Measurements from ENCODE around the gene MPRIP. TPM values are rescaled to one million over a fixed set of nuclear protein-coding genes. Genes with fewer than 3 reads are reported as not detected.

The MPRIP gene
- total RNA-seq, 1 experiment from 2014 or later, result 132 TPM

GRCh38 chr17:17131839-17132238, 89.6 kb downstream of the MPRIP start:
- Histone ChIP-seq H4K8ac (replicated peaks; ENCODE audit: insufficient read length, low read depth, low read length) (no peak overlapping the region), H3K9ac (ENCODE audit: extremely low read depth, insufficient read length, low read length) (no peak overlapping the region), H3K18ac (ENCODE audit: insufficient read length, low read depth, low read length) (no peak overlapping the region), H2BK20ac (ENCODE audit: low read depth, low read length, poor library complexity, severe bottlenecking) (no peak overlapping the region), H3K23me2 (ENCODE audit: insufficient read length, low read depth, low read length, poor library complexity, severe bottlenecking) (no peaks in the 10 kb centered on the region), H3K14ac (ENCODE audit: insufficient read depth, low read length) (no peak overlapping the region; the same call in 1 of the 2 replicates), H2AK5ac (ENCODE audit: insufficient read length, low read length) (no peak overlapping the region), H4K91ac (ENCODE audit: insufficient read length, low read depth, low read length) (no peak overlapping the region), H3K27ac (ENCODE audit: insufficient read length, low read depth, low read length) (no peak overlapping the region), H3K9me3 (ENCODE audit: control insufficient read depth, low read depth, low read length) (no peaks in the 10 kb centered on the region), H3K4ac (ENCODE audit: low read depth, low read length) (no peak overlapping the region), H3K79me2 (ENCODE audit: insufficient read depth, low read length) (no peaks in the 10 kb centered on the region), H4K20me1 (ENCODE audit: control insufficient read depth, insufficient read depth, insufficient read length) (no peaks in the 10 kb centered on the region), H2BK15ac (ENCODE audit: low read depth, low read length) (no peak overlapping the region), H3K27me3 (ENCODE audit: insufficient read depth, low read length) (no peaks in the 10 kb centered on the region), H2BK12ac (ENCODE audit: insufficient read length, low read depth, low read length) (no peak overlapping the region), H3K56ac (ENCODE audit: insufficient read length, low read depth, low read length) (no peak overlapping the region), H3K4me2 (ENCODE audit: insufficient read depth, insufficient read length, low read length) (no peak overlapping the region), H3K23ac (ENCODE audit: insufficient read length, low read depth, low read length) (no peak overlapping the region), H3K79me1 (ENCODE audit: insufficient read depth, low read depth, low read length, poor library complexity, severe bottlenecking) (no peaks in the 10 kb centered on the region), H2AFZ (ENCODE audit: low read length) (no peak overlapping the region), H3K4me1 (ENCODE audit: insufficient read depth, low read length) (no peaks in the 10 kb centered on the region), H4K5ac (ENCODE audit: insufficient read length, low read depth, low read length) (no peak overlapping the region), H2BK5ac (ENCODE audit: insufficient read length, low read length) (no peak overlapping the region), H3T11ph (ENCODE audit: low read length) (no peak overlapping the region), H2BK120ac (ENCODE audit: low read depth, low read length, poor library complexity, severe bottlenecking) (no peak overlapping the region)
- H3K4me3 Mint-ChIP-seq, result no peak overlapping the region
- no peaks in the 10 kb centered on the region; a peak in 1 of 5 replicates for H3K9me3 Mint-ChIP-seq
- no peak for DNase-seq
- no peak overlapping the region for H3K27ac Mint-ChIP-seq
- H3K36me3 Mint-ChIP-seq (ENCODE audit: insufficient read depth in 1 of 3, low read depth in 3 of 3), result peaks cover 4 to 10% (median 4%) of the 10 kb centered on the region in 3 experiments; a peak in 6 of 7 replicates
- no CpG with 5 or more reads among the region's 4 CpGs for WGBS (ENCODE audit: extremely low coverage, insufficient read length, low lambda C conversion rate)
- H3K4me1 Mint-ChIP-seq, result peaks cover 6 to 29% of the 10 kb centered on the region in 2 experiments
- TF ChIP-seq CTCF (conservative IDR thresholded peaks at IDR 0.05), result no peak
- no peaks in the 10 kb centered on the region for H3K27me3 Mint-ChIP-seq (ENCODE audit: low read depth)

Measured in H9 (cell line).